Tibial nerve (tissue), 4 donors: Measurements from ENCODE around the gene SMYD1. TPM values are rescaled to one million over a fixed set of nuclear protein-coding genes. Genes with fewer than 3 reads are reported as not detected.

ENCODE experiments used
- DNase-seq, 2 donors: peaks; one replicate each; pipeline ENCODE4 v3.0.0-alpha.2; 2019; ENCODE audit warnings: low spot score in 2 of 2
- H3K27ac ChIP-seq, 4 donors: fragments of 200-600 bp; sonication (generic) in 3 of 4; one replicate each; pipeline ENCODE4 v1.5.1; 2017 to 2019; ENCODE audit warnings: mild to moderate bottlenecking in 1 of 4
- H3K27me3 ChIP-seq, 2 donors: fragments of 200-600 bp; sonication (generic) in 1 of 2; one replicate each; pipeline versions ENCODE4 v1.5.1 to v1.6.0; 2017 to 2019
- H3K36me3 ChIP-seq, 3 donors: fragments of 200-600 bp; sonication (generic); one replicate each; pipeline ENCODE4 v1.5.1; 2018 to 2019
- H3K4me1 ChIP-seq, 4 donors: fragments of 200-600 bp; sonication (generic) in 3 of 4; one replicate each; pipeline ENCODE4 v1.5.1; 2017 to 2019
- H3K4me3 ChIP-seq, 4 donors: fragments of 200-600 bp; sonication (generic) in 3 of 4; one replicate each; pipeline ENCODE4 v1.5.1; 2017 to 2019; ENCODE audit warnings: mild to moderate bottlenecking in 1 of 4, moderate library complexity in 1 of 4
- H3K9me3 ChIP-seq, 4 donors: fragments of 200-600 bp; sonication (generic) in 3 of 4; one replicate each; pipeline ENCODE4 v1.5.1; 2017 to 2019
- CTCF ChIP-seq, 5 experiments: fragments of 200-600 bp in 3 of 5; fragments of 450-650 bp in 2 of 5; sonication (generic) in 3 of 5; IDR thresholded peaks; one replicate each; pipeline ENCODE4 v1.5.1; 2016 to 2019; ENCODE audit warnings: antibody characterized with exemption in 5 of 5, mild to moderate bottlenecking in 3 of 5, moderate library complexity in 2 of 5
- EP300 ChIP-seq, 2 donors: sonication (generic); formaldehyde crosslinking; IDR thresholded peaks; one replicate each; pipeline ENCODE4 v1.6.1; 2017; ENCODE audit warnings: antibody characterized with exemption in 2 of 2, mild to moderate bottlenecking in 1 of 2
- POLR2A ChIP-seq, 2 donors: fragments of 450-650 bp; IDR thresholded peaks; one replicate each; pipeline ENCODE4 v1.6.1; 2017; ENCODE audit warnings: antibody characterized with exemption in 2 of 2, mild to moderate bottlenecking in 2 of 2, moderate library complexity in 2 of 2
- WGBS, 2 donors: methylation state at CpG; one replicate each; pipeline ENCODE4 v1.1.5; 2018; 5-methylcytosine and 5-hydroxymethylcytosine counted together
- total RNA-seq, 4 donors: library from RNA; depleted of rRNA; stranded (reverse); fragments of >200 nt; gene quantifications; one replicate each; pipeline ENCODE4 v1.1.0, GENCODE V29; 2016

The SMYD1 gene
- total RNA-seq, 4 donors from 2014 or later = 0.21 to 3.3 TPM; not detected in 2

GRCh38 chr2:88066543-88066942 lies 1.1 kb upstream of the SMYD1 start:
- no peak overlapping the region for H3K27ac ChIP-seq
- H3K27me3 ChIP-seq = no peaks in the 10 kb centered on the region
- H3K4me3 ChIP-seq = no peak overlapping the region
- H3K36me3 ChIP-seq = no peaks in the 10 kb centered on the region
- TF ChIP-seq CTCF (IDR thresholded peaks at IDR 0.05) = no peak
- TF ChIP-seq EP300 (IDR thresholded peaks at IDR 0.05) = no peak
- no peak for TF ChIP-seq POLR2A (IDR thresholded peaks at IDR 0.05)
- WGBS, 2 donors = 53 to 64% methylated on average over 4 of the region's 4 CpGs
- no peaks in the 10 kb centered on the region for H3K4me1 ChIP-seq
- DNase-seq = no peak
- H3K9me3 ChIP-seq = no peaks in the 10 kb centered on the region

GRCh38 chr2:88067189-88067588 lies 436 bp upstream of the SMYD1 start:
- TF ChIP-seq CTCF (IDR thresholded peaks at IDR 0.05) (no peak), POLR2A (IDR thresholded peaks at IDR 0.05) (no peak), EP300 (IDR thresholded peaks at IDR 0.05) (no peak)
- Histone ChIP-seq H3K36me3 (no peaks in the 10 kb centered on the region), H3K9me3 (no peaks in the 10 kb centered on the region), H3K4me1 (no peaks in the 10 kb centered on the region), H3K4me3 (no peak overlapping the region), H3K27ac (no peak overlapping the region), H3K27me3 (no peaks in the 10 kb centered on the region)
- DNase-seq = no peak
- WGBS, 2 donors = 83 to 91% methylated on average over 5 of the region's 5 CpGs

GRCh38 chr2:88068044-88068443 lies 419 bp downstream of the SMYD1 start:
- TF ChIP-seq EP300 (IDR thresholded peaks at IDR 0.05) = no peak
- TF ChIP-seq CTCF (IDR thresholded peaks at IDR 0.05) = no peak
- TF ChIP-seq POLR2A (IDR thresholded peaks at IDR 0.05) = no peak
- 72 to 81% methylated on average over 2 of the region's 2 CpGs for WGBS, 2 donors
- no peaks in the 10 kb centered on the region for H3K4me1 ChIP-seq
- no peak overlapping the region for H3K4me3 ChIP-seq
- H3K36me3 ChIP-seq = no peaks in the 10 kb centered on the region
- no peaks in the 10 kb centered on the region for H3K9me3 ChIP-seq
- DNase-seq = no peak
- no peaks in the 10 kb centered on the region for H3K27me3 ChIP-seq
- H3K27ac ChIP-seq = no peak overlapping the region

- DNase-seq = no peak
- Histone ChIP-seq H3K4me1 (no peaks in the 10 kb centered on the region), H3K27me3 (no peaks in the 10 kb centered on the region), H3K36me3 (no peaks in the 10 kb centered on the region), H3K9me3 (no peaks in the 10 kb centered on the region), H3K4me3 (no peak overlapping the region), H3K27ac (no peak overlapping the region)
- no peak for TF ChIP-seq EP300 (IDR thresholded peaks at IDR 0.05)
- TF ChIP-seq POLR2A (IDR thresholded peaks at IDR 0.05) = no peak
- TF ChIP-seq CTCF (IDR thresholded peaks at IDR 0.05) = no peak
Observed at GRCh38 chr2:88069117-88069516, 1.5 kb downstream of the SMYD1 start.

GRCh38 chr2:88070055-88070454 lies 2.4 kb downstream of the SMYD1 start:
- H3K4me1 ChIP-seq = no peaks in the 10 kb centered on the region
- H3K36me3 ChIP-seq = no peaks in the 10 kb centered on the region
- no peaks in the 10 kb centered on the region for H3K9me3 ChIP-seq
- H3K27me3 ChIP-seq = no peaks in the 10 kb centered on the region
- DNase-seq = no peak
- 68 to 71% methylated on average over 1 of the region's 1 CpG for WGBS, 2 donors
- no peak overlapping the region for H3K4me3 ChIP-seq
- no peak for TF ChIP-seq POLR2A (IDR thresholded peaks at IDR 0.05)
- TF ChIP-seq CTCF (IDR thresholded peaks at IDR 0.05) = no peak
- TF ChIP-seq EP300 (IDR thresholded peaks at IDR 0.05) = no peak
- H3K27ac ChIP-seq = no peak overlapping the region
